SK-N-DZ (cell line): ENCODE measurements around the gene LCE3D.

Experiments
- small RNA-seq, 2 experiments: library from RNA; depleted of rRNA; stranded (forward); fragments of <200 nt; gene quantifications; one replicate each; pipeline ENCODE3, GENCODE V24; 2014

Gene LCE3D

Small RNA genes lying within 50 kb of the gene (small RNA-seq; reads per million reads assigned to genes)
- gene LCE3A (0 reads per million in 2 experiments), gene LCE3B (0 reads per million in 2 experiments)
